Stimulated activated CD8-positive, alpha-beta memory T cell treated with anti-CD3 and anti-CD28 coated beads, Interleukin-7, amount 100 ng/mL, for 48 hours (primary cell): ENCODE measurements around the gene AFF3.

Experiments used
- DNase-seq, 2 donors: peaks; one replicate each; pipeline ENCODE4 v3.0.0-alpha.2; 2020; ENCODE audit warnings: low read depth in 1 of 2; ENCODE audit errors: extremely low read depth in 1 of 2

Gene AFF3

GRCh38 chr2:99899058-99899855 lies 243.1 kb downstream of the AFF3 start:
- DNase-seq: no peak

DNA sequence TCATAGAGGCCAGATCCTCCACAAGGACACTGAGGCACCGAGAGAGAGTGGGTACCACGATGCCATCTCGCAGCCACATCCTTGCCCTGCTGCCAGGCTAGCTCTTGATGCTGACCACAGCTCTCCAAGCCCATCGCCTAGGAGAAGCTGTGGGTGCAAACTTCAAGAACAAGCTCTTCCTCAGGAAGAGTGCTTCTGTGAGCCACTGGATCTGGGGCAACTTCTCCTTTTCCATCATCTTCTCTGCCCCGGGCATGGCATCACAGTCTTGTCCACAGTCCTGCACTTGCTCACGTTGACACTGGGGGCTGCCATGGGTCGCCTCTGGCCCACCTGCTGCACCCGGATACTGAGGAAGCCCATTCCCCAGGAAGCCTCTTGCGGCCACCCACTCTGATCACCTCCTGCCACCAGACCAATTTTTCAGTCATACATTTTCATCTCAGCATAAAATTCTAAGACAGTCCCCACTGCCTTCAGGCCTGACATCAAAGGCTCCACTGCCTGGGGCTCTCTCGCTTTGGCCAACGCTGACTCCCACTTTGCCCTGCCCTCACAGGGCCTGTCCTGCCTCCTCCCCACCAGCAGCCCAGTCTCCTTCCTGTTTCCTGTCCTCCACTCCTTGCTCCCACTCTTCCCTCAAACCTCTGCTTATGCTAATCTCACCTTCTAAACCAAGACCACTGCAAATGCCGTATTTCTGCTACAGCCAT lies 243.9 kb downstream of the AFF3 start:
- DNase-seq: no peak

DNA sequence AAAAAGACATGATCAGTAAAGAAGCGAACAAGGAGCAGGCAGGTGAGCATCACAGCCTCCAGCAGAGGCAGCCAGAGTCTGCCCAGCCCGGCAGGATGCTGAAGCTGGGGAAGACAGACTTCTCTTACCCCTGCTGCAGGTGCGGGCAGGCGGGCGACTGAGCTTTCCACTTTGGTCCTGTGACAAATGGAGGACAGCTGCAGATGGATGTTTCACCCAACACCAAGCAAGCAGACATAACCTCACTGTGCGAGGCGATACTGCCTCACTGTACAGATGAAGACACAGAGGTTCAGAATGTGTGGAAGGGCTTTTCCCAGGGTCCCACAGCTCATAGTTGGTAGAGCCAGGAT lies 251.0 kb downstream of the AFF3 start:
- no peak for DNase-seq

DNA sequence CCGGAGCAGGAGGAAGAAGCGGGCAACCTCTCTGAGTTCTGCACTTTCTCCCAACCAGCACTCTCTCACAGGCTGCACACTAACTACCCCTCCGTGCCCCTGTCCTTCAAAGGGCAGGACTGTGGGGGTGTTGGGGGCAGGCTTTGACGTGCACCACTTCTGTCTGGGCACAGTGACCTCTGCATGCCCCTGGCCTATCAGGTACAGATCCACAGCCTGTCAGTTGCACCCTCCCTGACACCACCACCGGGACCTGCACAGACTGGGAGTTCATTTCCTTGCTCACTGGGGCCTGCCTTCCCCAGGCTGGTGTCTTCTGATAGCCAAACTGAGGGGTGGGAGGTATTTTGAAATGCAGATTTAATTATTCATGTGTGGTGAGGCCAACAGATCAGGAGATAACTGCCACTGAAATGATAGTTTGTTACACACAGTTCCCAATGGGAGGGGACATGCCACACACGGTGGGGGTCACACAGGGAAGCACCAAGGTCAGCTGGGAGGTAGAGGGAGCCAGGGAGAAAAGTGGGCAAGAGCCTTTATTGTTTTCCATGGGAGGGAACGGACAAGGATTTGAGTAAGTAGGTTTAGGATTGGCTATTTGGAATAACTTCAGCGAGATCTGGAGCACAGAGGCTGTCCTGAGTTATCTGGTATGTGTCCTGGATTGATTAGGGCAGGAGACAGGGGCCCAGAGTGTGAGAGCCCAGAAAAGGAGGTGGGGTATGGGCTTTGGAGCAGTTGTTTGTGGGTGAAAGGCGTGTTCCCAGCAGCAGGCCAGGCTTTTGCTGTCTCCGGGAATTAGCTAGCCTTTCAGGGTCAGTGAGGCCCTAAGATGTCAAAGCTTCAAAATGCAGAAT lies 251.6 kb downstream of the AFF3 start:
- no peak for DNase-seq

DNA sequence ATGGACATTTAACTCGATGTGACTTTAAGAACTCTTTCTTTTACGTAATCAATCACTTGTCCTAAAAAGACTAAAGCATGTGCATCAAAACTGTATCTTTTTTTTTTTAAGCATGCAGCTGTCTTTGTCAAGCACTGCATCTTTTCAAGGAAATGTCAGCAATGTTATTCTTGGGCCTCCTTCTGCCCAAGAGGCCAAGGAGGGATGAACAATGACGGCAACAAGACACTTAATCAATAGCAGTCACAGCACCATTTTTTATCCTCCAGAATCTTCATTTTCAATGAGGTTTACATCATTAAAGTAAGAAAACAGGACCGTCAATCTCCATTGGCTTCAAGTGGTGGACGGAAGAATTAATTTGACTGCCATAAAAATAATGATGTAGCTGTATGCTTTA lies 253.8 kb downstream of the AFF3 start:
- DNase-seq: no peak

- DNase-seq: no peak
Measured at GRCh38 chr2:99886418-99886817, 256.0 kb downstream of the AFF3 start.

DNA sequence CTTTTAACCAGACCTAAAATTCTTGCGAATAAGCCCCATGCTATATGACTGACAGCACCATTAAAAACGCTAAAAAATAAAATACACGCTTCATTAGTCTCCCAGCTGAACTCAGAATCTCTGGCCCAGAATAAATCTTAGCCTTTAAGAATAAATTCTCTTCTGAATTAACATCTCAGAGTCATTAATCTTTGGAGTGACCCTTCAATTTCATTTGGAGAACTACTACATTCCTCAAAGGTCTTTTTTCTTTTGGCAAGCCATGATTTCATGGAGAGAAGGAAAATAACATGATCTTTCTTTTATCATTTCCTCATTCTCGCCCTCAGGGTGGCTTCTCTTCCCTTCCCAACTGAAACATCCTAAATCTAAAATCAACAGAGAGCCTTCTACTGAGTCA lies 259.0 kb downstream of the AFF3 start:
- DNase-seq: no peak

DNA sequence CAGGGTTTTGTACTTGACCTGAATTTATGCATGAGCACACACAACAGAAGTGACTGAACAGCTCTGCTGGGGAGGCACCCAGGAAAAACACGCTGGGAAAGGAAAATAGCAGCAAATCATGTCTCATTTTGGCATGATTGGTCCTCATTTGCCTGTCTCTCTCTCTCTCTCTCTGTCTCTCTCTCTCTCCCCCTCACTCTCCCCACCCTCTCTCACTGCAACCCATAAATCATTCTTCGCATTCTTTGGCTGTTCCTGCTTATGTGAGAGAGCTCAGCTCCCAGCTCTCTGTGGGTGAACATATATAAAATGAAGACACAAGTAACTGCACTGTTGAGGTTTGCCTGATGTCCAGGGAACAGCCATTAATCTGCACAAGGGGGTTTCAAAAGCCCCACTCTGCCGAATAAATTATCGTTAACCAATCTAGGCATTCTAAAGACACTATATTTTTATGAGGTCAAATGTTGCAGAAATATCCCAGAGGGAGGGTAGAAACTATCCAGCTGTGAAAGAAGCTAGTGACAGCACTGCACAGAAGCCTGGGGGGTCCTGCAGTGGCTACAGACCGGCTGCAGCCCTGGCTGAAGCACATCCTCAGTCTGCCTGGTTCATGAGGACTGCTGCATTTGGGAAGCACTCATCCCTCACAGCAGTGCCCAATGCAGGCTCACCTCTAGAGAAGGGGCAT lies 260.3 kb downstream of the AFF3 start:
- DNase-seq: no peak

GRCh38 chr2:99880964-99881294 lies 261.5 kb downstream of the AFF3 start:
- no peak for DNase-seq

DNA sequence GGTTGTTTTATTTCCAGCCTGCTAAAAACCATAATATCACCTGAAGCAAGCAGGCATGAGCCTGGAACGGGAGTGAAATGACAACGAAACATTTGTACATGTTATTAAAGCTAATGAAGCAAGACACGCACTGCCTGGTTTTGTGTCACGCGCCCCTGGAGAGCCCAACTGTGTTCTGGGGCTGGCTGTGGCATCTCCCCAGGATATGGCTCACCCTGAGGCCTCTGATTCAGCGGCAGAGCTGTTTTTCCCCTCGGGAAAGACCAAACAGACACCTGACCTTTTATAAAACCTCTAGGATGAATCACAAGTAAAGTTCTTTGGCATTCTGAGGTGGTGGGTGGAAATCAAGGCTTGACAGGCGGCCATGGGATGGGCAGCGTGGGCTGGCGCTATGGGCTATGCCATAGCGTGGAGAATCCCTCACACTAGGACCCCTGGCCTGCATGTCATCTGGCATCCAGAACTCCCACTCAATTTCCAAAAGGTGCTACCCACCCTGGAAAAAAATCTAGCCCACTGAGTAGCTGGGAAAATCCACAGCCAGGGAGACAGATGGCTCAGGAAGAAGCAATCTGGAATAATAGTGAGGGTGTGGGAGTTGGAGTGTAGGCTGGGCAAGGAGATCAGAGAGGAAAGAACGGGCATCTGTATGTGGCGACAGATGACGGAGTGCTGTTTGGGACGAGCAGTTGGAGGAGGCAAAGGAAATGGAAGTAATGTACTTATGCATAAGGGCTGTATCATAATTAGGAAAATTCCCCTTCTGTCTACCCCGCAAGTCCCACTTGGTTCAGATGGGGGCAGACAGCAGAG lies 262.0 kb downstream of the AFF3 start:
- no peak for DNase-seq

DNA sequence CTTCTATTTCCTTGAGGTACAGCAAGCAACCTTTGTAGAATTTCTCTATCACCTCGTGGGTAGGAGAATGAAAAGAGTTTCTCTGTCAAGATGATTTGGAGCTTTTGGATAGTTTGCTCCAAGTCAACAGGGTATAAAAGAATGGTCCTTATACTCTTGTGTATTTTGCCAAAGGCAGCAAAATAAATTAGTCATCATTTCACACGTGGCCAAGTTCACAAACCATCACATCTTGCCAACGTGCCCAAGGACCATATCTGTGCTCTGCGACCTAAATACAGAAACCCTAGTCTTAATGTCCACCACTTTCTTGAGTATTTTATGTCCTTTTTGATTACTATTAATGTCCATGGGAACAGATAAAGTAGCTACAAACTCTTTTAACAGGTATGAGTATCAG lies 262.9 kb downstream of the AFF3 start:
- no peak for DNase-seq

DNA sequence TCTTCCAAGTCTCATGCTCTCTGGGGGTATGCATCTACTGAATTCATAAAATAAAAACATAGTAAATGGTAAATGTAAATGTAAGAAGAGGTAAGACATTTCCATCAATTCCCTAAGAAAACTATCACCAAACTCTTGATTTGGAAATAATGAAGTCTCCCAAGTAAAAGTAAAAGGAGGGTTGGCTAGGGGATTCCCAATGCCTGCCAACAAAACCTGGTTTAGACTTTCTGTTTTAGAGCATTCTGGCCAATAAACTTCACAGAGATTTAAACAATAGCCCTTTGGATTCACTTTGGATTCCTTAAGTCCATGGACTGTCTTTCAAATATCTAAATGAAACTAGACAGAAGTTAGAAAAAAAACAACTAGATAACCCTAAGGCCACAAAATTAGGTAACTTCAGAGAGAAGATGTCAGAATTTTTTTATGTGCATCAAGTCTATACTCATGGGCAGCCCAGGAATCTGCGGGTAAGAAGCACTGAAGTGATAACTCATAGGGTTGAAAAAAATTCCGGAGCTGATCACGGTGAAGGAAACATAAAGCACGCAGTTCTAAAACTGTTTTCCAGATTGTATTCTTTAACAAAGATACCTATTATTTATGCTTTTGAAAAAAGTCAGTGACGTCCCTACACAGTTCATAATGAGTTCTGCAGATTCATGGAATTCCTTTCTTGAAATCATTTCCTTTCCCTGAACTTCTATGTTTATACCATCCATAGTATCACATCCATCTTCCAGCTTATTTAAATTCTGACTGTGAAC lies 263.6 kb downstream of the AFF3 start:
- DNase-seq: no peak

- DNase-seq: no peak
Measured at GRCh38 chr2:99877963-99878362, 264.4 kb downstream of the AFF3 start.

GRCh38 chr2:99876956-99877355 lies 265.4 kb downstream of the AFF3 start:
- no peak for DNase-seq

DNA sequence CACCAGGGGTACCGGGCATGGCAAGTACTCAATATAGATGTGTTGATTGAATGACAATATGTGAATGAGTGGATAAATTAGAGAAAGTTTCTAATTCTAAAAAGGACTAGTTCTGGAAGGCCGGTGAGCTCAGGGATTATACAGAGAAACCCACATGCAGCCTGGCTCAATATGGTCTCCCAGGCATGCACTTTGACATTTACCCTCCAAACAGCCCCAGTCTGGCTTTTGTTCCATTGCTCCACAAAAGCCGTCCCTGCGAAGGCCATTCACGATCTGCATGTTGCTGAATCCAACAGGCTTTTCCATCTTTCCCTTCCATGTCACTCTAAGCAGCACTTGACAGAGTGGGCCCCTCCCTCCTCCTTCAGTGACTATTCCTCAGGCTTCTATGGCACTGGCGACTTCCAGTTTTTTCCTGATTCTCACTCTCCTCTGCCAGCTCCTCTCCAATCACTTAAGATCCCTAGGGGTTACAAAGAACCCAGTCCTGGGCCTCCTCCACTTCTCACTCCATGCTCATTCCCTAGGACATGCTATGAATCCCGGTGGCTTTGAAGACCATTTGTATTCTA lies 266.7 kb downstream of the AFF3 start:
- DNase-seq: no peak

- no peak for DNase-seq
Measured at GRCh38 chr2:99868260-99868659, 274.1 kb downstream of the AFF3 start.

DNA sequence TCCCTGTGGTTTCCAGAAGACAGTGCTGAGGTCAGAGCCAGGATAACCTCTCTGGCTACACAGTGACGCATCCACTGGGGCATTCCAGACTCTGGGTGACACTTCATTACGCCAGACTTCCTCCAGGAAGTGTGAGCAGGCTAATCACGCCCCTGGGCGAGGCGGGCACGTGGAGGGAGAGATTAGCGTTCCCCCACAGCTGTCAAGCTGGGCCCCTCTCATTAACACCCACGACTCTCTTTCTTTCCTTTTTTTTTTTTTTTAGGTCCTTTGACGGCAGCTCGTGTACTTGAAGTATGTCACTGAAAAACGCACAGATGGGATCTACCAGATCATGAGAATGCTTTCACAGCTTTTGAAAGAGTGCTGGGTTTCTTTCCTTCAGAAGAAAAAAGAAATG lies 274.6 kb downstream of the AFF3 start:
- no peak for DNase-seq

DNA sequence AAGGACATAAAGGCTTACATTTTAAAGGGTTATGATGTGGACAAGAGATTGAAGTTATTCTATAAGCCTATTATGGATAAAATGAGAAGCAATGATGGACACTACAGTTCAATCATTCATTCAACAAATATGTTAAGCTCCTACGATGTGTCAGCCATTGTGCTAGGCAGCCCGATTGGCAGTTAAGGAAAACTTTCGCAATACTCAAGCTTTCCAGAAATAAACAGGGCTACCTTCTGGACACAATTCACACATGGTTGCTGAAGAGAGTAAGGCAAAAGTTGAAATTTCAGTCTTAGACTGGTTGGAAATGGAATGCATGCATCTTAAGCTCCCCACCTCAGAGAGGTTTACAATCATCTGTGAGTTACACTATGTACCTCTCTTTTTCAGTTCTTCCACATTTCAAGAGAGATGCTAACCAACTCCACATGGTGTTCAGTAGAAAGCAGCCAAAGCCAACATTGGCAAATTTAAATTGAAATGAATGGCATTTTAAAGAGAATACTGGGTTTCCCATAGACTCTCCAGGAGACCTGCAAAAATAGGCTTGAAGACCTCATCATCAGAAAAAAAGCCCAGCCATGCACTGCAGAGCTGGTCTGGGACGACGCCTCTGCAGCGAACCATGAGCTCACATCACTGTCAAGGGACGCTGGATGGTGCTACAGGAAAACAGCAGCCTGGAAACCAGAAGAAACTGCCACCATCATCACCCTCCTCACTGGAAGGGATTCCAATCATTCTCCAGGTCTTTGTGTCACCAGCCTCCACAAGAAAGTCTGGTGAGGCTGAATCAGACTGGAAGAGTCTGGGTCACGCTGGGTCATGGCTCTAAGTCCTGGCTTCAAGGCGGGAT lies 276.3 kb downstream of the AFF3 start:
- no peak for DNase-seq
